Measurements from ENCODE around the gene LAMA3.
A peak's percentile ranks its signal among the peaks of the same experiment; 100 is the strongest.
"Not testable (repeated sequence)": the region's sequence is repeated elsewhere in the genome, so short reads cannot be mapped to it uniquely, and the experiment has no call there.

Gene LAMA3

DNA sequence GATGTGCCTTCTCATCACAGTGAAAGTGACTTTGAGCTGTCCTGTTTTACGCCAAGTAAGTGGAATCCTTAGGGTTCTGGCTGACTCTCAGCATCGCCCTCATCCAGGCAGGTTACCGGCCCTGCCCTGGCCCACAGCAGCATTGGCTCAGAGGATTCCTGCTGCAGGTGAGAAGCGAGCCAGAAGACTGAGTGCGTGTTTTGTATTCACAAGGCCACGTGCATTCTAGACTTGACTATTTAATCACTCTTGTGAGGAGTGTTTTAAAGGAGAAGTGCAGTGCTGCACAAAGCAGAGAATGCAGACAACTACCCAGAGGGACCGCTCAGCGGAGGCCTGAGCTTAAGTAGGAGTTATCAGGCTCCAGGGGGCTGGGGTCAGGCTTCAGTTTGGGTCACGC, 48.3 kb downstream of the LAMA3 start:
- H3K4me3 ChIP-seq (ENCODE audit: low read depth, low read length) = no peak overlapping the region
- no peak for DNase-seq (ENCODE audit: low read depth)
- TF ChIP-seq CTCF (IDR thresholded peaks at IDR 0.05; ENCODE audit: low read depth, low read length, missing control alignments) = no peak

GRCh38 chr18:23738151-23738550, 48.9 kb downstream of the LAMA3 start:
- DNase-seq (ENCODE audit: low read depth) = no peak
- no peak for TF ChIP-seq CTCF (IDR thresholded peaks at IDR 0.05; ENCODE audit: low read depth, low read length, missing control alignments)
- H3K4me3 ChIP-seq (ENCODE audit: low read depth, low read length) = no peak overlapping the region

GRCh38 chr18:23738575-23738974, 49.3 kb downstream of the LAMA3 start:
- TF ChIP-seq CTCF (IDR thresholded peaks at IDR 0.05; ENCODE audit: low read depth, low read length, missing control alignments) = no peak
- no peak overlapping the region for H3K4me3 ChIP-seq (ENCODE audit: low read depth, low read length)
- DNase-seq (ENCODE audit: low read depth) = no peak

DNA sequence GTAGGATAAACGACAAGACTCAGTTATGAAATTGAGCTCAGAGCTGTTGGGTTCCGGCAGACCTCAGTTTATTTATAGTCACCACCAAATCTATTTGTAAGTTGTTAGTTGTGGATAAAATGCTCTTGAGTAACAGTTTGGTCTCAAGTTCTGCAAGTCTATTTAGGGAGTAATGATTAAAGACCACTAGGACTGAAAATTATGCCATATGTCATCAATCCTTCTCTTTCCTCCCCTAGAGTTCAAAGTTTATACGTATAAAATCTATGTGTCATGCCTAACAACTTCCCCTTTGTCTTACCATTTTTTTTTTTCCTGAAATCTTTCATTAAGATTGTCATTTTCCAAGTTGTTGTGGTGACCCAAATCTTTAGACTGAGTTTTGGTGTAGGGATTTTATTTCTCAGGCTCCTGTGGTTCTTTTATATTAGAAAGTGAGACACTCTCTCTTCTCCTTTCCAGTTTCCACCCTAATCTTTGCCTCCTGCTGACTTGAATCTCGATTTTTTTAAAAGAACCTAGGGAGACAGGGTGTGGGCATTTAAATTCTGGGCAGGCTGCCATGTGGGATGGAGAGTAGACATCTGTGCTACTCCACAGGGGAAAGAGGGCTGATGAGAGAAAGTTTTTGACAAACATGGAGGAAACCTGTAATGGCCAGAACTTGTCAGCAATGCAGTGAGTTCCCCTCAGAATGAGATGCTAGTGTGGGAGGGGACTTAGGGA, 51.0 kb downstream of the LAMA3 start:
- no peak overlapping the region for H3K4me3 ChIP-seq (ENCODE audit: low read depth, low read length)
- no peak for TF ChIP-seq CTCF (IDR thresholded peaks at IDR 0.05; ENCODE audit: low read depth, low read length, missing control alignments)
- no peak for DNase-seq (ENCODE audit: low read depth)

DNA sequence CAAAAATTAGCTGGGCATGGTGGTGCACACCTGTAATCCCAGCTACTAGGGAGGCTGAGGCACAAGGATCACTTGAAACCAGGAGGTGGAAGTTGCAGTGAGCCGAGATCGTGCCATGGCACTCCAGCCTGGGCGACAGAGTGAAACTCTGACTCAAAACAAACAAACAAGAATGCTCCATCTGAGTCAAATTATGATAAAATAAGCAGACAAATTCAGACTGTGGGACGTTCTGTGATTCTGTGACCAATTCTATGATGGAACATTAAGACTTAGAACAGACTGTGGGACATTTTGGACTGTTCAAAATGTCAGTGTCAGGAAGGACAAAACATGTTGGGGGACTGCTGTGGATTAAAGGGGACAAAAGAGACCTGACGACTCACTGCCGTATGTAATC, 52.7 kb downstream of the LAMA3 start:
- H3K4me3 ChIP-seq (ENCODE audit: low read depth, low read length) = not testable (repeated sequence)
- DNase-seq (ENCODE audit: low read depth) = peak; percentile 12

- TF ChIP-seq CTCF (IDR thresholded peaks at IDR 0.05; ENCODE audit: low read depth, low read length, missing control alignments) = no peak
- H3K4me3 ChIP-seq (ENCODE audit: low read depth, low read length) = no peak overlapping the region
- DNase-seq (ENCODE audit: low read depth) = no peak
Observed at GRCh38 chr18:23743733-23744333, 54.6 kb downstream of the LAMA3 start.

GRCh38 chr18:23745366-23745765, 56.1 kb downstream of the LAMA3 start:
- no peak overlapping the region for H3K4me3 ChIP-seq (ENCODE audit: low read depth, low read length)
- DNase-seq (ENCODE audit: low read depth) = no peak
- no peak for TF ChIP-seq CTCF (IDR thresholded peaks at IDR 0.05; ENCODE audit: low read depth, low read length, missing control alignments)
